H1 (cell line): ENCODE measurements around the gene RGS3. TPM values are rescaled to one million over a fixed set of nuclear protein-coding genes. Genes with fewer than 3 reads are reported as not detected.

Experiments
- BRCA1 ChIP-seq: IDR thresholded peaks from 2 replicates; pipeline ENCODE4 v1.6.1; 2012; ENCODE audit warnings: low read depth, low read length, improper control_type of control experiment
- CHD7 ChIP-seq: fragments of 300-600 bp; sonication (generic); IDR thresholded peaks from 2 replicates; pipeline ENCODE4 v1.7.1; 2012; ENCODE audit warnings: low read length, moderate library complexity, mild to moderate bottlenecking, inconsistent platforms; ENCODE audit not compliant: insufficient replicate concordance
- EP300 ChIP-seq, 2 experiments: IDR thresholded peaks; 1 replicate in 1 of 2; 2 replicates in 1 of 2; pipeline ENCODE4 v1.6.1; 2011 to 2012; ENCODE audit warnings: low read depth in 2 of 2, low read length in 2 of 2, mild to moderate bottlenecking in 2 of 2, borderline replicate concordance in 1 of 2, inconsistent platforms in 1 of 2, moderate library complexity in 1 of 2
- GTF2F1 ChIP-seq: IDR thresholded peaks from 2 replicates; pipeline ENCODE4 v1.6.1; 2012; ENCODE audit warnings: low read depth, low read length, improper control_type of control experiment, borderline replicate concordance
- KDM4A ChIP-seq: IDR thresholded peaks from one replicate; pipeline ENCODE4 v1.7.1; 2012; ENCODE audit warnings: low read depth, mild to moderate bottlenecking, moderate library complexity, low read length, inconsistent platforms; ENCODE audit not compliant: severe bottlenecking
- KDM5A ChIP-seq: fragments of 200-600 bp; IDR thresholded peaks from 2 replicates; pipeline ENCODE4 v1.7.1; 2012; ENCODE audit warnings: mild to moderate bottlenecking, low read length, inconsistent platforms, mixed read lengths
- RBBP5 ChIP-seq: IDR thresholded peaks from 2 replicates; pipeline ENCODE4 v1.7.1; 2012; ENCODE audit warnings: low read depth, mild to moderate bottlenecking, inconsistent platforms, low read length, moderate library complexity, borderline replicate concordance
- SP1 ChIP-seq: IDR thresholded peaks from 2 replicates; pipeline ENCODE4 v1.6.1; 2011; ENCODE audit warnings: low read depth, low read length
- SP4 ChIP-seq: IDR thresholded peaks from 2 replicates; pipeline ENCODE4 v1.6.1; 2012; ENCODE audit warnings: low read length, inconsistent platforms
- SRF ChIP-seq: IDR thresholded peaks from 2 replicates; pipeline ENCODE4 v1.6.1; 2011; ENCODE audit warnings: mild to moderate bottlenecking, low read depth, low read length, moderate library complexity
- TCF12 ChIP-seq: IDR thresholded peaks from 2 replicates; pipeline ENCODE4 v1.6.1; 2011; ENCODE audit warnings: low read depth, mild to moderate bottlenecking, low read length
- polyA plus RNA-seq, 7 experiments: library from polyadenylated mRNA; depleted of rRNA in 3 of 7; stranded (reverse) in 5 of 7; unstranded in 2 of 7; fragments of >200 nt in 5 of 7; fragments of 200-250 nt in 2 of 7; gene quantifications; 1 replicate in 5 of 7; 2 replicates in 1 of 7; 4 replicates in 1 of 7; pipeline versions ENCODE4 v1.2.1 to v1.2.3, GENCODE V29; 2011 to 2013; ENCODE audit warnings: missing spikeins in 2 of 7, mixed read lengths in 2 of 7
- total RNA-seq: library from RNA; stranded (reverse); fragmentation: NEBNext Ultra II Directional; extraction: Animal tissue kit (Norgen Biotek cat#: 25700); gene quantifications from 2 replicates; pipeline ENCODE4 v1.2.1, GENCODE V29; 2021

RGS3 gene
- total and polyA plus RNA-seq, 2 of the 8 experiments (the other 6 are each of a cell fraction or from before 2014, with no cell fraction given), result 12.6 to 18.2 TPM

GRCh38 chr9:113574441-113575262 is 111.1 kb downstream of the RGS3 start (continued):
- no peak for TF ChIP-seq CHD7
- TF ChIP-seq GTF2F1, result no peak
- TF ChIP-seq SP4, result no peak
- no peak for TF ChIP-seq BRCA1
- TF ChIP-seq TCF12, result no peak
- no peak for TF ChIP-seq RBBP5
- no peak for TF ChIP-seq SRF
- TF ChIP-seq KDM4A, result no peak
- no peak for TF ChIP-seq SP1
- TF ChIP-seq EP300 (IDR thresholded peaks at IDR 0.05; ENCODE audit: borderline replicate concordance in 1 of 2, low read depth in 2 of 2, low read length in 2 of 2), result no peak
- TF ChIP-seq KDM5A, result no peak
- TF ChIP-seq, all 59 proteins: peak for 0
